Keratinocyte (primary cell): ENCODE measurements around the gene CCL22. TPM values are rescaled to one million over a fixed set of nuclear protein-coding genes. Genes with fewer than 3 reads are reported as not detected.

Experiments used
- DNase-seq: peaks from one replicate; pipeline ENCODE4 v3.0.0-alpha.2; 2011; ENCODE audit warnings: low read depth, missing footprints, low spot score
- FAIRE-seq: peaks from 2 replicates; lab custom pipeline; 2011; peaks lifted over from hg19 to GRCh38; lab: Jason Lieb, UNC
- H2AFZ ChIP-seq: 2 replicates; pipeline ENCODE4 v1.6.0; 2012; ENCODE audit warnings: low read length, control low read depth, inconsistent platforms; ENCODE audit not compliant: control insufficient read depth
- H3K27ac ChIP-seq: 2 replicates; pipeline ENCODE4 v1.5.1; 2011; ENCODE audit warnings: low read length; ENCODE audit not compliant: control insufficient read depth, insufficient read depth
- H3K27me3 ChIP-seq: 3 replicates; pipeline ENCODE4 v1.6.0; 2011; ENCODE audit warnings: low read length; ENCODE audit not compliant: control insufficient read depth, insufficient read depth; ENCODE audit errors: extremely low read depth
- H3K36me3 ChIP-seq, 2 experiments: 2 replicates in 1 of 2; 3 replicates in 1 of 2; pipeline ENCODE4 v1.5.1; 2011; ENCODE audit warnings: low read length in 2 of 2, mild to moderate bottlenecking in 1 of 2; ENCODE audit not compliant: control insufficient read depth in 2 of 2, insufficient read depth in 2 of 2; ENCODE audit errors: extremely low read depth in 1 of 2
- H3K4me1 ChIP-seq: 3 replicates; pipeline ENCODE4 v1.5.1; 2011; ENCODE audit warnings: low read length; ENCODE audit not compliant: control insufficient read depth, insufficient read depth; ENCODE audit errors: extremely low read depth
- H3K4me2 ChIP-seq: 3 replicates; pipeline ENCODE4 v1.6.0; 2011; ENCODE audit warnings: low read depth, low read length; ENCODE audit not compliant: control insufficient read depth, insufficient read depth; ENCODE audit errors: extremely low read depth
- H3K4me3 ChIP-seq, 3 experiments: fragments of 200-600 bp in 1 of 3; sonication (generic) in 1 of 3; 2 replicates in 2 of 3; 3 replicates in 1 of 3; pipeline ENCODE4 v1.5.1; 2011 to 2016; ENCODE audit warnings: low read length in 3 of 3, mild to moderate bottlenecking in 3 of 3, control low read depth in 2 of 3, inconsistent platforms in 1 of 3, low read depth in 1 of 3, mixed read lengths in 1 of 3, mixed run types in 1 of 3, moderate library complexity in 1 of 3; ENCODE audit not compliant: control insufficient read depth in 2 of 3, insufficient read depth in 2 of 3; ENCODE audit errors: extremely low read depth in 1 of 3
- H3K79me2 ChIP-seq: 2 replicates; pipeline ENCODE4 v1.6.0; 2012; ENCODE audit warnings: low read length; ENCODE audit not compliant: control insufficient read depth, insufficient read depth
- H3K9ac ChIP-seq: 3 replicates; pipeline ENCODE4 v1.6.0; 2011; ENCODE audit warnings: low read length; ENCODE audit not compliant: control insufficient read depth, insufficient read depth; ENCODE audit errors: extremely low read depth
- H3K9me1 ChIP-seq: 3 replicates; pipeline ENCODE4 v1.6.0; 2011; ENCODE audit warnings: low read length; ENCODE audit not compliant: control insufficient read depth, insufficient read depth; ENCODE audit errors: extremely low read depth
- H3K9me3 ChIP-seq: 2 replicates; pipeline ENCODE4 v1.5.1; 2012; ENCODE audit warnings: low read depth, low read length; ENCODE audit not compliant: control insufficient read depth
- H4K20me1 ChIP-seq: 3 replicates; pipeline ENCODE4 v1.6.0; 2011; ENCODE audit warnings: low read length; ENCODE audit not compliant: control insufficient read depth, insufficient read depth; ENCODE audit errors: extremely low read depth
- EZH2 ChIP-seq: IDR thresholded peaks from one replicate; pipeline ENCODE4 v1.6.1; 2012; ENCODE audit warnings: inconsistent platforms, mild to moderate bottlenecking, low read length, moderate library complexity
- dilution Hi-C: fragments of 300-500 bp; cut with MboI; formaldehyde crosslinking; loops from one replicate; pipeline ENCODE4 v1.7.0; 2020; ENCODE audit warnings: low sequenced_read_pairs; ENCODE audit not compliant: extremely low pct_ligation_motif_present
- polyA plus RNA-seq, 5 experiments: library from polyadenylated mRNA; depleted of rRNA in 3 of 5; stranded (reverse) in 3 of 5; stranded (forward) in 1 of 5; unstranded in 1 of 5; fragments of >200 nt; gene quantifications; 1 replicate in 1 of 5; 2 replicates in 3 of 5; 3 replicates in 1 of 5; pipeline versions ENCODE4 v1.2.1 to v1.2.3, GENCODE V29; 2011 to 2012; ENCODE audit warnings: missing spikeins in 2 of 5, low read depth in 1 of 5, low replicate concordance in 1 of 5
- TF ChIP-seq, protein P1 (sequence below), 3 experiments: IDR thresholded peaks in 1 of 3; conservative IDR thresholded peaks in 1 of 3; optimal IDR thresholded peaks in 1 of 3; 2 replicates in 2 of 3; 3 replicates in 1 of 3; pipeline versions ENCODE3 to v1.5.1; 2011; ENCODE audit warnings: low read length in 3 of 3, mild to moderate bottlenecking in 3 of 3, moderate library complexity in 2 of 3, control low read depth in 1 of 3, inconsistent platforms in 1 of 3; ENCODE audit not compliant: insufficient read depth in 2 of 3; ENCODE audit errors: extremely low read depth in 1 of 3

Gene CCL22
- polyA plus RNA-seq, 1 donor (not counting 4 experiments of a cell fraction or from before 2014, with no cell fraction given): not detected

DNA sequence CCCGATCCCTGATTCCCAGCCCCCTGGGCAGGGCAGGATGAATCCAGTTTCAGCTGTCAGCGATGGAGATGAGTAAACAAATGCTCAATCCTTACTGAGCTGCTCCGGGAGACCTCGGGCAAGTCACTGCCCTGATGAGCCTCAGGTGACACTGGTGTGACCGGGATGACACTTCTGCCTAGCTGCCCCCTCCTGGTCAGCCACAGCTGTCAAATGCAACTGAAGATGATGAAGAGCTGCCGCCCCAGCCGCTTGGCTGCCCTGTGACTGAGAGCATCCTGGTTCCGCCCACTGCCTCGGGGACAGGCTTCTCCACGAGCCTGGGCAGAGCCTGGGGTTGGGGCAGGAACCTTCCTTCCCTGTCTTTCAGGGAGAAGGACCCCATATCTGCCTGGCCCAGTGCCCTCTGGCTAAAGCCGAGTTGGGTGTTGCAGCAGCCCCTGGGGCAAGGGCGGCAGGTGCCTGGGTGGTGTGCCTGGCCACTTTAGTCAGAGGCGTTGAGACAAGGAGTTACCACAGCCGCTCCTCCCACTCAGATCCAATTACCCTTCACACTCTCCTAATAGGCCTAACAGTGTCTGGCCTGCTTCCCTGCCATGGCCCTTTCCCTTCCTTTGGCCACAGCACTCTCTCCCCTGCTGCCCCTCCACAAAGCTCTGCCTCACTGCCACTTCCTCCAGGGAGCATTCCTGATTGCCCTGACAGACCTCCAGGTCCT, 51.4 kb downstream of the CCL22 start:
- Histone ChIP-seq H3K27ac (no peak overlapping the region), H2AFZ (no peak overlapping the region), H3K9ac (no peak overlapping the region), H3K79me2 (no peaks in the 10 kb centered on the region), H3K9me1 (no peaks in the 10 kb centered on the region), H3K4me2 (peak overlapping the region; percentile 16), H3K27me3 (peaks cover 19% of the 10 kb centered on the region), H4K20me1 (no peaks in the 10 kb centered on the region), H3K9me3 (peaks cover 1% of the 10 kb centered on the region), H3K4me3 (no peak overlapping the region), H3K36me3 (no peaks in the 10 kb centered on the region), H3K4me1 (peaks cover 11% of the 10 kb centered on the region)
- TF ChIP-seq, protein P1, sequence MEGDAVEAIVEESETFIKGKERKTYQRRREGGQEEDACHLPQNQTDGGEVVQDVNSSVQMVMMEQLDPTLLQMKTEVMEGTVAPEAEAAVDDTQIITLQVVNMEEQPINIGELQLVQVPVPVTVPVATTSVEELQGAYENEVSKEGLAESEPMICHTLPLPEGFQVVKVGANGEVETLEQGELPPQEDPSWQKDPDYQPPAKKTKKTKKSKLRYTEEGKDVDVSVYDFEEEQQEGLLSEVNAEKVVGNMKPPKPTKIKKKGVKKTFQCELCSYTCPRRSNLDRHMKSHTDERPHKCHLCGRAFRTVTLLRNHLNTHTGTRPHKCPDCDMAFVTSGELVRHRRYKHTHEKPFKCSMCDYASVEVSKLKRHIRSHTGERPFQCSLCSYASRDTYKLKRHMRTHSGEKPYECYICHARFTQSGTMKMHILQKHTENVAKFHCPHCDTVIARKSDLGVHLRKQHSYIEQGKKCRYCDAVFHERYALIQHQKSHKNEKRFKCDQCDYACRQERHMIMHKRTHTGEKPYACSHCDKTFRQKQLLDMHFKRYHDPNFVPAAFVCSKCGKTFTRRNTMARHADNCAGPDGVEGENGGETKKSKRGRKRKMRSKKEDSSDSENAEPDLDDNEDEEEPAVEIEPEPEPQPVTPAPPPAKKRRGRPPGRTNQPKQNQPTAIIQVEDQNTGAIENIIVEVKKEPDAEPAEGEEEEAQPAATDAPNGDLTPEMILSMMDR (optimal IDR thresholded peaks at IDR 0.05 in 1 of 3, IDR thresholded peaks at IDR 0.05 in 1 of 3, conservative IDR thresholded peaks at IDR 0.05 in 1 of 3; ENCODE audit: extremely low read depth in 1 of 3, insufficient read depth in 2 of 3, low read length in 3 of 3): peak in 1 of 3 experiments; percentile 34
- no peak for TF ChIP-seq EZH2
- dilution Hi-C loops: loop anchor here (10.0 kb wide), 1 partner anchor 65 kb away; no protein-coding TSS in a partner anchor
- DNase-seq (no peak), FAIRE-seq (peak; percentile 51)

DNA sequence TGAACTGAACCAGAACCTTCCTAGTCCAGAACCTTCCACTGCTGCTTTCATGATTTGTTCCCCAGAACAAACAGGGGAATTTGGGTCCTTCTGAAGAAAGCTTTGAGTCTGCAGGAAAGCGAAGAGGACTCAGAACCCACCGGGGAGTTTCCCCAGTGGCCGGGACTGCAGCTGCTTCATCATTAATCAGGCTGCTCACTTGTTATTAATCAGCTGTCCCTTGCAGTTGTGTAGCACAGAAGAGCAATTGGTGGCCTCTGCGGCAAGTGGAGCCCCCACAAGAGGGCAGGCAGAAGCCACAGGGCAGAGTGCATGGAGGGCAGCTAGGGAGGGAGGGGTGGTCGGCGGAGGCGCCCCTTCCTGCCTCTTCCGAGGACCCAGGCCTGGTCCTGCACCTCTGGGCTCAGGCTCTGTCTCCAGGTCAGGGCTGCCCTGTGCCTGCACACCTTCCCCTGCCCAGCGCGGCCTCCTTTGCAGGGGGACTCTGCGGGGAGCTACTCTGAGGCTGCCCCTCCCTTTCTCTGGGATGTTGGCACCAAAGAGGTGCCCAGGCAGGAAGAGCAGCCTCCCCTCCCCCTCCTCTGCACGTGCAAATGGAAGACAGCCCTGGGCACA, 52.9 kb downstream of the CCL22 start:
- TF ChIP-seq, protein P1 (optimal IDR thresholded peaks at IDR 0.05 in 1 of 3, IDR thresholded peaks at IDR 0.05 in 1 of 3, conservative IDR thresholded peaks at IDR 0.05 in 1 of 3; ENCODE audit: extremely low read depth in 1 of 3, insufficient read depth in 2 of 3, low read length in 3 of 3): no peak
- TF ChIP-seq EZH2: no peak
- DNase-seq: no peak
- H3K79me2 ChIP-seq: no peaks in the 10 kb centered on the region

More for the DNA sequence above, 52.9 kb downstream of the CCL22 start:
- H3K4me2 ChIP-seq: no peak overlapping the region
- H3K27ac ChIP-seq: no peak overlapping the region
- no peak overlapping the region for H3K9ac ChIP-seq
- H3K27me3 ChIP-seq: peaks cover 14% of the 10 kb centered on the region
- peaks cover 8% of the 10 kb centered on the region for H3K4me1 ChIP-seq
- no peaks in the 10 kb centered on the region for H3K9me1 ChIP-seq
- no peak for FAIRE-seq
- dilution Hi-C loops: loop anchor here (10.0 kb wide), 1 partner anchor 67 kb away; no protein-coding TSS in a partner anchor
- H3K36me3 ChIP-seq: no peaks in the 10 kb centered on the region
- H2AFZ ChIP-seq: no peak overlapping the region
- no peaks in the 10 kb centered on the region for H4K20me1 ChIP-seq
- H3K4me3 ChIP-seq: no peak overlapping the region
- peaks cover 1% of the 10 kb centered on the region for H3K9me3 ChIP-seq
